GM18951 (cell line): Measurements from ENCODE around the gene PDLIM4.

Experiments
- POLR2A ChIP-seq: IDR thresholded peaks from 4 replicates; pipeline ENCODE4 v1.6.1; 2011; ENCODE audit warnings: mild to moderate bottlenecking; ENCODE audit not compliant: insufficient read length, insufficient read depth; ENCODE audit errors: extremely low read depth
- in situ Hi-C: fragments of 300-500 bp; cut with MboI; formaldehyde crosslinking; loops from one replicate; pipeline ENCODE4 v1.12.0; 2022; ENCODE audit warnings: low sequenced_read_pairs, mixed read lengths, inconsistent platforms; ENCODE audit not compliant: unreplicated experiment

The PDLIM4 gene

DNA sequence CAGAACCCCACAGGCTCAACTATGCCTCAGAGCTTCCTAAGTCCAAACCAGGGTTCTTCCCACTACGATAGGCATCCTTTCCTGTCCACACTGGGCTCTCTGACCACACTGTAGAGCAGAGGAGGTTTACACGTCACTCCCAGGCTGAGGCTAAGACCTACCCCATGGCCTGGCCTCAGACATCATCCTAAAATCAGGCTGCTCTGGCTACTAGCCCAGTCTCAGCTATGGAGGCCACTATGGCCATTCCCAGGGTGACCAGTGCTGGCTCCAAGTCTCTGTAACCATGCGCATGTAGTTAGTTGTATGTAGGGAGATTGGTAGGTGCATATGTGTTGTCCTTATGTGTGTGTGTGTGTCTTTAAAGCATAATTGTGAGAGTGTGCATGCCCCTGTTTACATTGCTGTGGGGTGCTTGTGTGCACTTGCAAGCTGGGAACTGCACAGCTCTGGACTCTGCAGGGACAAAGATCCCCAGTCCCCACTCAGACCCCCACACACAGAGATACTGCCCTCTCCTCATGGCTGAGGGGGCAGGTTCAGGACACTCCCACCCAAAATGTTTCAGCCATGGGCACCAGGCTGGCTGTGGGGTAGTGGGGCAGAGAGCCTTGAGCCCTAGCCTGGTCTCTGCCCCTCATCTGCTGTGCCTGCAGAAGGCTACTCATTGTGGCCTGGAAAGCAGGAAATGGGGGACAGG, 12.3 kb downstream of the PDLIM4 start:
- TF ChIP-seq POLR2A, result no peak
- in situ Hi-C loops, result no loop called here

DNA sequence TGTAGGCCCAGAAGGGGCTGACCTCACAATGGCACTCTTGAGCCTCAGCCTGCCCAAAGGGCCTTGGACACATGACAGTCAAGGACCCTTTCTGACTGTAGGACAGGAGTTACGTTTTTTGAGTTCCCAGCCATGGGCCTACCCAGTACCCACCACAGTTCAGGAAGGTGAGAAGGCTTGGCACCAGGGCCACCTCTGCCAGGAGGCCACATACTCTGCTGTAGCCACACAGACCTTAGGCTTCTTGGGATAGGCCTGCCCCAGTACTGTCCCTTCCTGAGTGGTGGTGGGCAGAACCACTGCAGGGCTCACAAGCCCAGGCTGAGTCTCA, 12.8 kb downstream of the PDLIM4 start:
- in situ Hi-C loops, result no loop called here

DNA sequence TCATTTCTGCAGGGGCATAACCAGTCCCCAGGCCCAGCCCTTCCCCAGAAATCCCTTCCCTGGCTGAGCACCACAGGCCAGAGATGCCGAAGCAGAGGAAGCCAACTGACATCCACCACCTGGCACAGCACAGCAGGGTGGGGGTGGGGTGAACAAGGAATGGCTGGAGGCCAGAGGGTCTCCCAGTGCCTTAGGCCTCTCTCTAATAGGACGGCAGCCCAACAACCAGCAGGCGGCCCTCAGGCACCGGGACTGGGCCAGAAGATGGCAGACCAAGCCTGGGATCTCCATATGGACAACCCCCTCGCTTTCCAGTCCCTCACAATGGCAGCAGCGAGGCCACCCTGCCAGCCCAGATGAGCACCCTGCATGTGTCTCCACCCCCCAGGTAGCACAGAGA, 13.2 kb downstream of the PDLIM4 start:
- TF ChIP-seq POLR2A, result no peak
- in situ Hi-C loops, result no loop called here

More for the DNA sequence above, 12.8 kb downstream of the PDLIM4 start:
- TF ChIP-seq POLR2A, result no peak

DNA sequence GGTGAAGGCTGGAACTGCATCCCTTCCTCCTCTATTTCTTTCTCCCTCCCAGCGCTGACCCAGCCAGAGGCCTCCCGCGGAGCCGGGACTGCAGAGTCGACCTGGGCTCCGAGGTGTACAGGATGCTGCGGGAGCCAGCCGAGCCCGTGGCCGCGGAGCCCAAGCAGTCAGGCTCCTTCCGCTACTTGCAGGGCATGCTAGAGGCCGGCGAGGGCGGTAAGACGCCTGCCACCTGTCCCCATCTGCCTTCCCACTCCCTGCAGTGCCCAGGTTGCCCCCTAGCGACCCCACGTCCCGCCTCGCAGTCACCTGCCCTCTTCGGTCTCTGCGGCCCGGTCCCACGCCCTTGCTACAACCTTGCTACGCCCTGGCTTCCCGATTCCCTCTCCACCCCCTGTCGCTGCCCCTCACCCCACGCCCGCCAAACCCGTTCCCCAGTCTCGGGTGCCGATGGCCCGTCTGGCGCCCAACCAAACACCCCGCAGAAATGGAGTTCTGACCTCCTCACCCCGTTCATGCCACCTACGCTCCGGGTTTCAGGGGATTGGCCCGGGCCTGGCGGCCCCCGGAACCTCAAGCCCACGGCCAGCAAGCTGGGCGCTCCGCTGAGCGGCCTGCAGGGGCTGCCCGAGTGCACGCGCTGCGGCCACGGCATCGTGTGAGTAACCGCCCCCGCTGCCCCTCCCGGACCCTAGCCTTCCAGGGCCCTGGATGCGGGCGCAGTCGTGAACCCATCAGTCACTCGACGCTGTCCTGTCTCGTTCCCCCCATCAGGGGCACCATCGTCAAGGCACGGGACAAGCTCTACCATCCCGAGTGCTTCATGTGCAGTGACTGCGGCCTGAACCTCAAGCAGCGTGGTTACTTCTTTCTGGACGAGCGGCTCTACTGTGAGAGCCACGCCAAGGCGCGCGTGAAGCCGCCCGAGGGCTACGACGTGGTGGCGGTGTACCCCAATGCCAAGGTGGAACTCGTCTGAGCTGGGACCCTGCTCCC, 14.1 kb downstream of the PDLIM4 start:
- in situ Hi-C loops, result no loop called here
- no peak for TF ChIP-seq POLR2A

DNA sequence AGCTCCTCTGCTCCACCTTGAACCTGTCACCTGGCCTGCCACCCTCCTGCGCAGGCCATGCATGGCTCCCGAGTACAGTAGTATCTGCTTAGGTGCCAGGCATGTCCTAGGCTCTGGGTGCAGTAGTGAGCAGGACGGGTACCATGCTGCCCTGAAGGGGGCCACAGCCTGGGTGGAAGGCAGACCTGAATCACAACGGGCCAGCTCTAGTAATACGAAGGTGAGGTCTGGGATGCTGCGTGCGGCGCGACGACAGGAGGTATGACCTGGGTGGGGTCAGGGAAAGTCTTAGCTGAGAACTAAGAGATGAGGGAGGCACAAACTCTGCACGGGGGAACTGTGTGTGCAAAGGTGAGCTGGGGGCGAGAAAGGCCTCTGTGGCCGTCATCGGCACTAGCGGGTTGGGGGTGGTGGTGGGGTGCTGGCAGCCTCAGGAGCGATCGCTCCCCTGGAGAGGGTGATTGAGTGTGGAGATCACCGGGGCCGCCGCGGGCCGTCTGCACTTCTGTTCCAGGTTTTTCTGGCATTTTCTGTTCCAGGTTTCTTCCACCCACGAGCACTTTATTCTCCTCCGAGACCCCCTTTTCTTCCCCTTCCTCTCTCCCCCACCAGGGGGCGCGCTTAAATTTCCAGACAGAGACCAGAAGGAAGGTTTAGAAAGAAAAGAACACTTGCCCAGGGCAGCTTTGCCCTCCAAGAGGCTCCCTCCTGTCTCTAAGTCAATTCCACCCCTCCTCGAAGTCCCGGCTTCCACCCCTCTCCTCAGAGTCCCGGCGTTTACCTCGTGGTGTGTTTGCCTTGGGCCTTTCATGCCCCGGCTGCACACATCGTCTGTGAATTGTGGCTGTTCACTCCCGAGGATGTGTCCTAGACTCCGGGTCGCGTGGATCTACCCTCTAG, 15.1 kb downstream of the PDLIM4 start:
- TF ChIP-seq POLR2A, result no peak

DNA sequence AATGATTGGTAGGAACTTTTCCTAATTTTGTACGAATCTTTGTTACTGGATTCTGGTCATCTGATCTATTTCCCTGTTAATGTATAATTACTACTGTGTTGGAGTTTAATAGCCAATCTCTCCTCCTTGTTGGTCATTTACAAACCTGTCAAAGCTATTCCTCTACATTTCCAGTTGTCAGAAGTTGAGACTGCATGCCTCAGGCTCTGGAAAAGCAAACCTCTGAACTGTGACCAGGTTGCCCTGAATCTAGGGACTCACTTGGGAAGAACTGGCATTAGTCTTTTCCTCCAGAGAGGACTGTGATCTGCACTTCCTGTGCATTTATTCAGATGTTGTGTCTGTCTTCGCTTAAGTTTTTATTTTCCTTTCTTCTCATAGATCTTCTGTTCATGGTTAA, 16.1 kb downstream of the PDLIM4 start:
- TF ChIP-seq POLR2A, result no peak
- in situ Hi-C loops, result no loop called here

More for the DNA sequence above, 15.1 kb downstream of the PDLIM4 start:
- in situ Hi-C loops, result no loop called here

DNA sequence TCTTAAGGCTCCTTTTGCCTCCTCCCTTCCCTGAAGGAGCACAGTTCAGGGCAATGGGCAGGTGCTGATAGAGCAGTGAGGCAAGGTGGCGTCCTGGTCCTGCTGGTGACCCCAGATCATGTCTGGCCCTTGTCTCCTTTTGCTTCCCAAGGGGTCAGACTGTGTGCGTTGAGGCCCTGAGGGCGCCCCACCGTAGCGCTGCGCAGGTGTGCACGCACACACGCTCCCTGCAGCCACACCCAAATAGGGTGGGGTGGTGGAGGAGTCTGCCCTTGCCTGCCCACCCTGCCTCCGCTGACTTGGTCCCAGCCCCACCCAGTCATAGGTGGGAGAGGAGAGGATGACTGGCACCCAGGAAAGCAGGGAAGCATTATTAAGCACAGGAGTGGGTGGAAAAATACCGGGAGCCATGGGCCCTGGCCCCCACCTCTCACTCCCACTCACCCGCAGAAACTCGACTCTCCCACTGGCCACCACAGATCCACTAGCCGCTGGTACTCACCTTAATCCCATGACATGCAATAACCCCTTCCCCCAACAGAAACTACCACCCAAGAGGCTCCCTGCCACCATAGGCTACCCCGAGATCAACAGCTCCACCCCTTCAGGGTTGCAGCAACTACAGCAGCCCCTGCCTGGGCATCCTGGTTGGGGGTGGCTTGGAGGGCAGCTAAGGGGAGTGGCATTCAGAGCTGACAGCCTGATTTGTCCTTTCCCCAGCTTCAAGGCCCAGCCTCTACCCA, 16.7 kb downstream of the PDLIM4 start:
- TF ChIP-seq POLR2A, result no peak

DNA sequence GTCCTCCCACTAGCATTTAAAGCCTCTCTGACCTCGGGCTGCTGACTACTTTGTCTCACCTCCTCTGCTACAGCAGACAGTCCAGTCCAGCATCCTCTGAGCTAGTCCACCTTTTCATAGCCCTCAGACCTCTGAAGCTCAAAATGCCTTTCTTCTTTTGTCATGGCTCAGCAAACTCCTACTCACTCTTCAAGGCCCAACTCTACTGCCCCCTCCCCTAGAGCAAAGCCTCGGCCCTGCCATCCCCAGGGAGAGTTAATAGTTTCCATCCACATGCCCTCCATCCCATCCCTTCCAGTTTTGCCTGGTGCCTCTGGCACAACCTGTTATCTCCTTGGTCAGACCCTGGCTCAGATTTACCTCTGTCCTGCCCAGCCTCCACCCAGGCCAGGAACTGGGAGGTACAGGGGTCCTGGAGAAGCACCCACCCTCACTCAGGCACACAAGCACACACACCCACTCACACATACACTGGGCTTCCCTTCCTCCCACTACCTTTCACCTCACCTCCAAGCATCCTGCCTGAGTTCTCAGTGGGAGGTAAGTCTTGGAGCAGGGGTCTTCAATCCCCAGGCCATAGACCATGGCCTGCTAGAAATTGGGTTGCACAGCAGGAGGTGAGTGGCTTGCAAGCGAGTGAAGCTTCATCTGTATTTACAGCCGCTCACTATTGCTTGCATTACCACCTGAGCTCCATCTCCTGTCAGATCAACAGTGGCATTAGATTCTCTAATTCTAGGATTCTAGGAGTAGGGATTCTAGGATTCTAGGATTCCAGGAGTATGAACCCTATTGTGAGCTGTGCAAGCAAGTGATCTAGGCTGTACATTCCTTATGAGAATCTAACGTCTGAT, 18.1 kb downstream of the PDLIM4 start:
- TF ChIP-seq POLR2A, result no peak

More for the DNA sequence above, 16.7 kb downstream of the PDLIM4 start:
- in situ Hi-C loops, result no loop called here

DNA sequence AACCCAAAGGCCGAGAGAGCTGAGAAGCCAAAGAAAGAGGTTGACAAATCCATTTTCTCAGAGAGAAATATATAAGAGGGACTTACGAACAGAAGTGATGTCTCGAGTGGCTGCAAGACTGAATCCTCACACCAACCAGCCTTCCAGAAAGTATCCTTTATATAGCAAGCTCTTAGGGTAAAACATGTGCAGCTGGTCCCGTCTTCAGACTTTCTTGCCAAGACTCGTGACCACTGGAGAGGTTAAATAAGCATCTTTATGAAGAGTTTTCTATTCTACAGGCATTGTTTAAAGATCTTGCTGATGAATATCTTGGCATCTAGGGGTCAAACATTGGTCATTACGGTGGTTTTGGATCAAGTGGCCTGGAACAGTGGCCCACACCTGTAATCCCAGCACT, 19.8 kb downstream of the PDLIM4 start:
- in situ Hi-C loops, result no loop called here
- no peak for TF ChIP-seq POLR2A

More for the DNA sequence above, 18.1 kb downstream of the PDLIM4 start:
- in situ Hi-C loops, result no loop called here

DNA sequence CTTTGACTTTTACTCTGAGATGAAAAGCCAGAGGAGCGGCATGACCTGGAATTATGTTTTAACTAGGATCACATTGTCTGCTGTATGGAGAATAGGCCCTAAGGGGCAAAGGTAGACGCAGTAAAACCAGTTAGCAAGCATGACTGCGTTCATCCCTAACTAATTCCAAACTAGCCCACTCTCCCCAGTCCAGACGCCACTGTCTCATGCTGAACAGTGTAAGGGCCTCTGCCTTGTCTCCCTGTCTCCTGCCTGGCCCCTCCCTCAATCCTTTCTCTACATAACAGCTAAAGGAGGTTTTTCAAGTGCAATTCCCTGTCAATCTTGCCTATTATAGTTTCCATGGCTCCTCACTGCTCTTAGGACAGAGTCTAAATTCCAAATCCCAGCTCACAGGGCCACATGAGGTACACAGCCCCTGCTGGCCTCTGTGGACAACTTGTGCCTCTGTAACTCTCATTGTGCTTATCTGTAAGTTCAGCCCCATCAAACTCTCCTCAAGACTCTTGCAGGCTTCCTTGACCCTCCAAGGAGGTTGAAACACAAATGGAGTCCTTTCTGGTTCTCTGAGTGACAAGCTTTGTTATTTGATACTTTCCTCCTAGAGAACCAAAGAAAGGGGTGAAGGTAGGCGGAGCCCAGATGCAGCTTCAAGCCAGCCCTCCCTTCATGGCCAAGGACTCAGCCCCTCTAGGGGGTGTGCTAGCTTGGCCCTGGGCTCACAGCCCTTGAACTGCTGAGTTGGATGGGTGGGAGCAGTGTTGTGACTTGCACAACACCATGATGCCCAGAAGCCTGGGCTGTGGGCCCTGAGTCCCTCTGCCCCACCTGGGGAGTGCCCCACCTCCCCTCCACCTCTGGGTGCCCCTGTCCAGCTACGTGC, 20.7 kb downstream of the PDLIM4 start:
- in situ Hi-C loops, result no loop called here
- no peak for TF ChIP-seq POLR2A

DNA sequence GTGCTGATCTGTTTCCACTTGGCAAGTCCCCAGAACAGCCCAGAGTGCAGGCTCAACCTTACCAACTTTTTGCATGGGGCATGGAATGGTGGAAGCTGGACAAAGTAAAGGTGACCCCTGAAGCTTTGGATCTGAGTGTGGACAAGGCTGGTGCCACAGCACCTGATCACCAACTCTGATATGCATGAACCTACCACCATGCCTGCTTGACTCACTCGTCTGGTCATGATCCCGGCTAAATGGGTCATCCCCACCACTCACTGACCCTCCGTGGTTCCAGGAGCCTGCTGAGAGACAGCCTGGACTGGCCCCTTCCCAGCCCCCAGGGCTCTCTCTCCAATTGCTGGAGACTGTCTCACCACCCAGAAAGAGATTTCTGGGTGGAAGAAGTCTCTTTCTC, 22.3 kb downstream of the PDLIM4 start:
- in situ Hi-C loops, result no loop called here
- no peak for TF ChIP-seq POLR2A
